Type B pancreatic cell (in vitro differentiated cells): ENCODE results near the gene TMEM229A. TPM values are rescaled to one million over a fixed set of nuclear protein-coding genes. Genes with fewer than 3 reads are reported as not detected.

Source experiments
- DNase-seq: peaks from one replicate; pipeline ENCODE4 v3.0.0; 2021; ENCODE audit warnings: mixed read lengths; ENCODE audit not compliant: unreplicated experiment; ENCODE audit errors: extremely low spot score
- H3K27ac Mint-ChIP-seq: 2 replicates; pipeline ENCODE4 v1.8.0; 2021; ENCODE audit warnings: mild to moderate bottlenecking, mixed read lengths
- H3K27me3 Mint-ChIP-seq: 2 replicates; pipeline ENCODE4 v1.8.0; 2021; ENCODE audit warnings: mixed read lengths
- H3K36me3 Mint-ChIP-seq: 2 replicates; pipeline ENCODE4 v1.8.0; 2021; ENCODE audit warnings: mixed read lengths
- H3K4me1 Mint-ChIP-seq: one replicate; pipeline ENCODE4 v1.8.0; 2021; ENCODE audit warnings: mixed read lengths; ENCODE audit not compliant: unreplicated experiment
- H3K4me3 Mint-ChIP-seq: 2 replicates; pipeline ENCODE4 v1.8.0; 2021; ENCODE audit warnings: mild to moderate bottlenecking, mixed read lengths
- H3K9me3 Mint-ChIP-seq: 2 replicates; pipeline ENCODE4 v1.8.0; 2021; ENCODE audit warnings: mixed read lengths
- total RNA-seq: library from RNA; stranded (reverse); gene quantifications from 2 replicates; pipeline ENCODE4 v1.2.1, GENCODE V29; 2021; ENCODE audit warnings: low replicate concordance
- TF ChIP-seq, protein P1 (sequence below): fragments of 200-600 bp; sonication (generic); conservative IDR thresholded peaks from 2 replicates; pipeline ENCODE4 v1.5.0; 2021; ENCODE audit warnings: antibody characterized with exemption, mild to moderate bottlenecking

The TMEM229A gene
- total RNA-seq, 1 donor from 2014 or later, result 0.19 TPM

DNA sequence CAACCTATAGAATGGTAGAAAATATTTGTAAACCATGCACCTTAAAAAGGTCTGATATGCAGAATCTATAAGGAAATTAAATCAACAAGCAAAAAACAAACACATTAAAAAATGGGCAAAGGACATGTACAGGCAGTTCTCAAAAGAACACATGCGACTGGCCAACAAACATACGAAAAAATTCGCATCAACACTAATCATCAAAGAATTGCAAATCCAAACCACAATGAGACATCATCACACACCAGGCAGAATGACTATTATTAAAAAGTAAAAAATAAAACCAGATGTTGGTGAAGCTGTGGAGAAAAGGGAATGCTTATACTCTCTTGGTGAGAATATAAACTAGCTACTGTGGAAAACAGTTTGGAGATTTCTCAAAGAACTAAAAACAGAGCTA is 33.2 kb downstream of the TMEM229A start:
- DNase-seq, result no peak
- Mint-ChIP-seq H3K4me1 (no peaks in the 10 kb centered on the region), H3K9me3 (peaks cover 8% of the 10 kb centered on the region), H3K27ac (no peak overlapping the region), H3K36me3 (no peaks in the 10 kb centered on the region), H3K27me3 (no peaks in the 10 kb centered on the region), H3K4me3 (no peak overlapping the region)
- TF ChIP-seq, protein P1, sequence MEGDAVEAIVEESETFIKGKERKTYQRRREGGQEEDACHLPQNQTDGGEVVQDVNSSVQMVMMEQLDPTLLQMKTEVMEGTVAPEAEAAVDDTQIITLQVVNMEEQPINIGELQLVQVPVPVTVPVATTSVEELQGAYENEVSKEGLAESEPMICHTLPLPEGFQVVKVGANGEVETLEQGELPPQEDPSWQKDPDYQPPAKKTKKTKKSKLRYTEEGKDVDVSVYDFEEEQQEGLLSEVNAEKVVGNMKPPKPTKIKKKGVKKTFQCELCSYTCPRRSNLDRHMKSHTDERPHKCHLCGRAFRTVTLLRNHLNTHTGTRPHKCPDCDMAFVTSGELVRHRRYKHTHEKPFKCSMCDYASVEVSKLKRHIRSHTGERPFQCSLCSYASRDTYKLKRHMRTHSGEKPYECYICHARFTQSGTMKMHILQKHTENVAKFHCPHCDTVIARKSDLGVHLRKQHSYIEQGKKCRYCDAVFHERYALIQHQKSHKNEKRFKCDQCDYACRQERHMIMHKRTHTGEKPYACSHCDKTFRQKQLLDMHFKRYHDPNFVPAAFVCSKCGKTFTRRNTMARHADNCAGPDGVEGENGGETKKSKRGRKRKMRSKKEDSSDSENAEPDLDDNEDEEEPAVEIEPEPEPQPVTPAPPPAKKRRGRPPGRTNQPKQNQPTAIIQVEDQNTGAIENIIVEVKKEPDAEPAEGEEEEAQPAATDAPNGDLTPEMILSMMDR, result no peak

DNA sequence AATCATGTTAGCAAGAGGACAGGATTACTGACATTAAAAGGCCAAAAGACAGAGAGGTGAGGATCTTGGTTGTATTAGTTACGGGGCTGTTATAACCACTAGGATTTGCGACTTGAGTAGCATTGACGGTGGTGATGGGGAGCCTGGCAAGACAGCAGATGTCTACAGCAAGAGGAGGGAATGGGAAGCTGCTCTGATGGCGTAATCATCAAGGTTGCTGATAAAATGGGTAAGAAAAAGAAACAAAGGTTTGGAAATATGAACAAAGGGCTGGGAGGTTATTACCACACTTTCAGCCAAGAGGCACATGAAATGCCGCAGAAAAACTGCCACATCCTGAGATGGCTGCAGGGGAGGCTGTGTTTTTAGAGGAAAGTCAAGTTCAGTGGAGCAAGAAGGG is 33.9 kb downstream of the TMEM229A start:
- no peaks in the 10 kb centered on the region for H3K4me1 Mint-ChIP-seq
- no peaks in the 10 kb centered on the region for H3K27me3 Mint-ChIP-seq
- no peak overlapping the region for H3K27ac Mint-ChIP-seq
- DNase-seq, result no peak
- H3K9me3 Mint-ChIP-seq, result peaks cover 8% of the 10 kb centered on the region
- TF ChIP-seq, protein P1, result no peak
- H3K36me3 Mint-ChIP-seq, result no peaks in the 10 kb centered on the region
- no peak overlapping the region for H3K4me3 Mint-ChIP-seq

- Mint-ChIP-seq H3K27ac (no peak overlapping the region), H3K27me3 (no peaks in the 10 kb centered on the region), H3K4me1 (no peaks in the 10 kb centered on the region), H3K9me3 (no peaks in the 10 kb centered on the region), H3K4me3 (no peak overlapping the region), H3K36me3 (no peaks in the 10 kb centered on the region)
- no peak for DNase-seq
- TF ChIP-seq, protein P1, result no peak
Observed at GRCh38 chr7:123996327-123996625, 36.6 kb downstream of the TMEM229A start.

GRCh38 chr7:123995617-123996326 is 37.1 kb downstream of the TMEM229A start:
- no peak for DNase-seq
- H3K4me1 Mint-ChIP-seq, result no peaks in the 10 kb centered on the region
- TF ChIP-seq, protein P1, result no peak
- H3K36me3 Mint-ChIP-seq, result no peaks in the 10 kb centered on the region
- H3K27ac Mint-ChIP-seq, result no peak overlapping the region
- H3K9me3 Mint-ChIP-seq, result no peaks in the 10 kb centered on the region
- no peak overlapping the region for H3K4me3 Mint-ChIP-seq
- H3K27me3 Mint-ChIP-seq, result no peaks in the 10 kb centered on the region

DNA sequence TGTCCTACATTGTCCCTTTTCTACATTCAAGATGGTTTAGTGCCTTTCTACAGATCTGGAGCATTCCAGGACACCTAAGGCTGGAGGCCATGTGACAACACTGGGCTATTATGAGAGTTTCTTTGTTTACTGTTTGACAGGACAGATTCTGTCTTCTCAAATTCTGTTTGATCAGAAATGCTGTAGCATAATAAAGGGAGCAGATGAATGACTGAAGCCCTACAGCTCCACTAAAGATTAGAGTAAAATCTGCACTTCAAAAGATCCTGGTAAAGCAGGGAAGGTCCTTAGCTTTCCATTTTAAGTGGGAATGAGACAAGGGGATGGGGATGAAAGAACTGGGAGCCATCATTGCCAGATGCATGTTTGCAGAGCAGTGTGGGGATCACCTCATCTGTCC is 38.4 kb downstream of the TMEM229A start:
- Mint-ChIP-seq H3K4me3 (no peak overlapping the region), H3K4me1 (no peaks in the 10 kb centered on the region), H3K27me3 (no peaks in the 10 kb centered on the region), H3K27ac (no peak overlapping the region), H3K36me3 (no peaks in the 10 kb centered on the region), H3K9me3 (no peaks in the 10 kb centered on the region)
- DNase-seq, result no peak
- TF ChIP-seq, protein P1, result no peak

DNA sequence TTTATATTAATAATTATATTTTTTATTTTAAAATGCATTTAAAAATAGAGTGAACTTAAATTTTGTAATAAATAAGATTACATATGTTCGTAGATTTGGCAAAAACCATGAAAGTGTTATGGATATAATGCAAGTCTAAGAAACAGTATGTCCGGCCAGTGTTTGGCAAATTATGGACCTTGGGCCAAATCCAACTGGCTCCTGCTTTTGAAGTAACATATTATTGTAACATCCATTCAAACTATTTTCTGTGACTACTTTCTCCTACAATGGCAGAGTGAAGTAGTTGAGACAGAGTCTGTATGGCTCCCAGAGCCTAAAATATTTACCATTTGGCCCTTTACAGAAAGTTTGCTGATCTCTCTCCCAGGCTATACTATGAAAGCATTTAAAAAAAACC is 38.9 kb downstream of the TMEM229A start:
- H3K27me3 Mint-ChIP-seq, result no peaks in the 10 kb centered on the region
- H3K4me1 Mint-ChIP-seq, result no peaks in the 10 kb centered on the region
- no peak overlapping the region for H3K4me3 Mint-ChIP-seq
- H3K36me3 Mint-ChIP-seq, result no peaks in the 10 kb centered on the region
- DNase-seq, result no peak
- no peak overlapping the region for H3K27ac Mint-ChIP-seq
- TF ChIP-seq, protein P1, result no peak
- H3K9me3 Mint-ChIP-seq, result no peaks in the 10 kb centered on the region
